ENCODE measurements around the gene LENEP.

LENEP gene

DNA sequence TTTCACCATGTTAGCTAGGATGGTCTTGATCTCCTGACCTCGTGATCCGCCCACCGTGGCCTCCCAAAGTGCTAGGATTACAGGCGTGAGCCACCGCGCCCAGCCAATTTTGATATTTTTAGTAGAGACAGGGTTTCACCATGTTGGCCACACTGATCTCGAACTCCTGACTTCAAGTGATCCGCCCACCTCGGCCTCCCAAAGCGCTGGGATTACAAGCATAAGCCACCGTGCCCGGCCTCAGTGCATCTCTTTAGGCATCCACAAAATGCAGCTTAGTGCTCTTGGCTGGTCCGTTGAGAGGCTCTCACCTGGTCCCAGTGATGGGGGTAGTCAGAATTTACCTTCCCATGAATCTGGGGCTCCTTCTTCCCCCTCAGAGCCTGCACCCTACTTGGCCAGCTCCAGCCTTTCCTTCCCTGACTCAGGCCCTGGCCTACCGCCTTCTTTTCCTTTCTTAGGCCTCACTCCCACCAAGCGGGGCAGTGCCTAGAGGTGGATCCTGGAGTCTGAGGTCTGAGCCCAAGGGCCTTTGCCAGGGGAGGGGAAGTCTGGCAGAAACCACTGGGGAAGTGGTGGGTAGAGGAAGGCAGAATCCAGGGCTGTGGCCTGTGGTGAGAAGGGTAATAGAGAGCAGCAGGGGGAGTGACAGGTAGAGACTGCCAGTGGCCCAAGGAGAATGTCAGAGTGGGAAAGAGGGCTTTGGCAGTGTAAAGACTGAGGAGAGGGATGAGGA lies 3.7 kb downstream of the LENEP start:
- no peak for DNase-seq

DNA sequence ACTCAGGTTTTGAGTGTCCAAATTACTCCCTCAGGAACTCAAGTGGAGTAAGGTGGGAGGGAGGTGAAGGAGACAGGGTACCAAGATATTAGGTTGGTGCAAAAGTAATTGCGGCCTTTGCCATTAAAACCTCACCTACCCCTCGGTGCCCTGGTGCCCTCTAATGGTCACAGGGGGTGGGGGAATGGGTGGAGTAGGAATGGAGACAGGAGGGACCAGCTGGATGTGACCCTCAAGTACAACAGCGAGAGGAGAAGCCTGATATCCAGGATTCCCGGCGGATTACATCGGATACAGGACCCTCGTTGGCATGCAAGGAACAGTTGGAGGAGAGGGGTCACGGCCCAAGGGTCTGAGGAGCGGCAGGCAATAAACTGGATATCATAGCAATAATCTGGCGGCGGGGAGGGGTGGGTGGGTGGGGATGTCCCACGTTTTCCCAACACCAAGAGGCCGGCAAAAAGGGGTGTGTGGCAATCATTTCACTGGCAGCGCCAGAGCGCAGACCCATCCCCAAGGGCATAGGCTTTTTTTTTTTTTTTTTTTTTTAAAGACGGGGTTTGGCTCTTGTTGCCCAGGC lies 4.9 kb downstream of the LENEP start:
- no peak for DNase-seq

DNA sequence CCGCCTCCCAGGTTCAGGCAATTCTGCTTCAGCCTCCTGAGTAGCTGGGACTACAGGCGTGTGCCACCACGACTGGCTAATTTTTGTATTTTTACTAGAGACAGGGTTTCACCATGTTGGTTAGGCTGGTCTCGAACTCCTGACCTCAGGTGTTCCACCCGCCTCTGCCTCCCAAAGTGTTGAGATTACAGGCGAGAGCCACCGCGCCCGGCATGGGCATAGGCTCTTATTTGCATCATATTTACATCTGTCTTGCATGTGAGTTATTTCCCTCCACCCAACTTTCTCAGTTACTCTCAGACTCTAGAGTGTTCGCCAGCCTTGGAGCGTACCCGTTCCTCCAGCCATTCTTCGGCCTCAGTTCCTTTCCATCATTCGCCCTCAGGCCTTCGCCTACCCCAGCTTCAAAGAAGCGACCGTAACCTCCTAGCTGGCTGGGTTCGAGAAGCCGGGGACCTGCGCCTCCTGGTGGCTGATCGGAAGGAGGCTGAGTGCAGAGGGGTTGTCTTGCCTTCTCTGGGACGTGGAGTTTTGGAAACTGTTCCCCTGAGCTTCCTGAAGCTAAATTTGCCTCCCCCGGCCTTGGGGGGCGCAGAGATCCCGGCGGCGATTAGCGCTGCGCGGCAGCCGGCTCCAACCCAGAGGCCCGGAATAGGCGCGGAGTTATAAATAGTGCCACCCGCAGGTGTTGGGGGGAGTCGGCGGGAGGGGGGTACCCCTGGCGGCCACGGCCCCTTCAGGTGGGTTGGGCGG lies 5.6 kb downstream of the LENEP start:
- peak in 33 of 56 donors; percentile 17 to 66 (median 44) for DNase-seq

DNA sequence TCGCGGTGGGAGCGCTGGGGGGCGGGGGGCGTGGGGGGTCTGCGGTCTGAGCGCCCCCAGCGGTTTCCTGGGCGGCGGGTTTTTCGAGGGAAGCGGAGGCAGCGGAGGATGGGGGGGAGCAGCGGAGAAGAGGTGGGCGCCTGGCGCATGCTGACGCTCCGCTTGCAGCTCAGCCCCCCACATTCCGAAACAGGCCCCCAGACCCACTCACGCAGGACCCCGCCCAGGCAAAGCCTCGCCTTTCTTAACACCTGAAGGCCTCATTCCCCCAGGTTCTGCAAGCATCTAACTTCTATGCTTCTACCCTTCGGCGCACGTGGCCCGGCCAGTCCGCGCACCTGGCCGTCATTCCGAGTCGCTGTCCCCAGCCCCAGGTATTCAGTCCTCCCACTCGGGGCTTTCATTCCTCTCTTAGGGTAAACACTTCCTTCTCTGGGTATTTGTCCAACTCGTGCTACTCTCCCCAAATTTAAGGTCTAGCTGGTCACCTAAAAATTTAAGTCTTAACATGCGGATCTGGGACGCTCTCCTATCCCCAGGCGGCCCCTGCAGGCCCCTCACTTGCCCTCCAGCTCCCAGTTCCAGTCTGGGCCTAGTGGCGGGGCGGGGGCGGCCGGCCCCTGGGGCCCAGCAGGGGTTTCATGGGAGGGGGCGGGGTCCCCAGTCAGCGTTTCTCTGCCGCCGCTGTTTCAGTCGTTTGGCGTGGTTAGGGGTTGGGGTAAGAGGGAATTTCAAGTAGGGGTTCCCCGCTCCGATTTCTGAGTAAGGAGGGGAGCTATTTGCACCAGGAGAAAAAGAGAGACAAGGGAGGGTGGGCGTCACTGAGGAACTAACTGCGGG lies 6.4 kb downstream of the LENEP start:
- peak in 2 of 56 donors; percentile 56 to 60 for DNase-seq

DNA sequence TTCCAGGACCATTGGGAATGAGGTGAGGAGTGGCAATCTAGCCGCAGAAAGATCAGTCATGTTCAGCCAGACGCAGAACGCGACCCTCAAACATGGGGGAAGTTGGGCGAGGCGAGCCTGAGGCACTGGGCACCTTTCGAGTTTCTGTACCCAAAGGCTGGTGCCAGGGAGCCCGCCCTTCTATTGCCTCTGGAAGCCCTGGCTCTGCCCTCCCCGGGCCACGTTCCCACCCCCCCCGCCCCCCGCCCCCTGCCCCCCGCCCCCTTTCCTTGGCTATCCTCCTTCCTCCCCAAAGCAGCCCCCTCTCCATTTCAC lies 7.0 kb downstream of the LENEP start:
- peak in 9 of 56 donors; percentile 56 to 72 (median 62) for DNase-seq

DNA sequence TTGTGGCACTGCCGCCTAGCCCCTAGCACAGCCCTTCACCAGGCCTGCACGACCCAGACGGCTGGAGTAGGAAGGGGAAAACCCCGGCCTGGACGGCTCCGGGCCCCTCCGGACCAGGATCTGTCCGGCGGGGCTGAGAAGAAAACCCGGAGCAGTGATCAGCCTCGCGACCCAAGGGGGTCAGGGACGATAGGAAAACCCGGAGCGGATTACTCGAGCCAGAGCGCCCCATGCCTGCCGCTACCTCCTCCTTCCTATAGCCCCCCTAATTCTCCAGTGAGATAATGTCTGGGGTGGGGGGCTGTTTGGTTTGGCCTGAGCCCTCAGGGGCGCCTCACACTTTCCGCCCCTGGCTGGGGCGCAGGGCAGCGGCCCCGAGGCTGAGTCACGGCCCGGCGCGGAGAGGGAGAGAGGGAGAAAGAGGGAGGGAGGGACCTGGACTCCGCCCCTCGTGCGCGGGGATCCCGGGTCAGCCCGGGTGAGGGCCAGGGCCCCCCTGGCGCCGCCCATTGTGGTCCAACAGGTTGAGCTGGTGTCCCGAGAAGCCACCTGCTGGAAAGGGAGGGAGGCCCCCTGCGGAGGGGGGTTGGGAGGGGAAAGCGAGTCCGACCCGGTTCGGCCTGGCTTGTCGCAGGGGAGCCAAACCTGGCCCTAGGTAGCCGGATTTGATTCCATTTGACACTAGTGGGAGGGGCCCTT lies 7.5 kb downstream of the LENEP start:
- DNase-seq: peak in 53 of 56 donors; percentile 22 to 93 (median 80)

DNA sequence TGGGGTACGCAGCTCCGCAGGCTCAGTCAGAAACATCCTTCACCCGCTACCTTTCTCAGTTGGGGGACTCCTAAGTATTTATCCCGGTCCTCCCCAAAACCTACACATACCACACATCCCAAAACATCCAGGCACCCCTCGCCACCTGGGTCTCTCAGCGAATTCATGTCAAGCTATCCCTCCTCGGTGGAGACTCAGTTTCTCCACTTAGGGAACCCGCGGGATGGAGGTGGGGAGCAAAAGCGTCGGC lies 8.0 kb downstream of the LENEP start:
- no peak for DNase-seq

DNA sequence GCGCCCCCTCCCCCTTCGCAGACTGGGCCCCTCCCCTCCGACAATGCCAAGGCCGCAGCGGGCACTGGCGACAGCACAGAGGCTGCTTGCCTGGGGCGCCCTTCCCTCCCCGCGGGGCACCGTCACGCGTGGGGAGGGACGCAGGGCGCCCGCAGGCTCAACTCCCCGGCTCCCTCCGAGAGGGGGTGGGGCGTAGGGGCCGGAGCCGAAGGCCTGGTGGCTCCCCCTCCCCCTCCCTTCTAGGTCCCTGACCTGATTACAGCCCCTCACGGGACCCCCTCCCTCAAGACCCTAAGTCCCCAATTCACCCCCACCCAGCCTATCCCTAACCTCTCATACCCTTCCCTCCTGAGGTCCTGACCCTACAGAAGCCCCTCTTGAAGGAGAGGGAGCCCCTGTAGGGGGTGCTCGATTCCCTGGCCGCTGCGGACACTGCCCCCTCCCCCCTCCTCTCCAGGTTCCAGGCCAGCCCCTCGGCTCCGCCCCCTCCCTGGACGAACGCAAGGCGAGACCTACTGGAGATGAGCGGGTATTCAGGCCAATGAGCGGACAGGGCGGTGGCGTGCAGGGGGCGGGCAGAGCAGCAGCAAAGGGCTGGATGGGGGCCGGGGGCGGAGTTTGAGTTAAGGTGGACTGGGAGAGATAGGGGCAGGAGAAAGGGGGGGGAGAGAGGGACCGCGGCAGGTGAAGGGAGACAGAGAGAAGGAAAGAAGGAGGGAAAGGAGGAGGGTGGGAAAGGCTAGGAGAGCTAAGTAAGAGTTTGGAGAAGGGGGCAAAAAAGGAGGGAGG lies 8.5 kb downstream of the LENEP start:
- peak; percentile 82 to 100 (median 99) for DNase-seq

DNA sequence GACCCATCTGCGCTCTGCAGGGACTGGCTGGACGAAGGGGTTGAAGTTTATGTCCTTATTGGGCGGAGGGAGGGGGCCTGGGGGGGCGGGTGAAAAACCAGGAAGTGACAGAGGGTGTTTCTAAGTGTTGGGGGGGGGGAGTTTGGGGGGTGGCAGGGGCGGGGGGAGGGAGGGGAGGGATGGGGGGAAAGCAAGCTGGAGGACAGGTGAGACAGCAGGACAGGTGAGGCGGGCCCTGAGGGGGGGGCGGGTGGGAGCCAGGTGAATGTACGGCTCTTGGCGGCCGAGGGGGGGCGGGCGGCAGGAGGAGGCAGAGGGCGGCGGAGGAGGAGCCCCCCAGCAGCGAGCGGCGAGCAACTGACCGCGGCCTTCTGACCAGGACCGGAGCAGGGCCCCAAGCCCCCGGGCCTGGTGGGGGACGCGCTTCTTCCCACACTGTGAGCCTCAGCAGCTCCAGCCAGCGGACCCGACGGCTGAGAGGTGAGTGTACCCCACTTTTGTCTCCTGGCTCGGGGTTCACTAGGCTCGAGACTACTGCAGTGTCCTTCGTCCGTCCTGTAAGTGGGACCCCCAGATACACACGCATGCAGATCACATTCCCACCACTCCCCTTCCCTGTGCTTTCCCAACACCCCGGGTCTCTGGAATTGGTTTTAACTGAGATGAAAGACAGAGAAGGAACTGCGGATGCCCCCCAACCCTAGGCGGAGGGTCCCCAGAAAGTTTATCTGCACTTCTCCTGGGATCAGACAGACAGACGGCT lies 9.3 kb downstream of the LENEP start, which contains the start of gene ZBTB7B:
ZBTB7B (plus strand) TSS at position 339 of the 763 bp plus-strand sequence. CDS start 11,859 bp downstream, outside the sequence.
- DNase-seq: peak in 27 of 56 donors; percentile 37 to 84 (median 66)

DNA sequence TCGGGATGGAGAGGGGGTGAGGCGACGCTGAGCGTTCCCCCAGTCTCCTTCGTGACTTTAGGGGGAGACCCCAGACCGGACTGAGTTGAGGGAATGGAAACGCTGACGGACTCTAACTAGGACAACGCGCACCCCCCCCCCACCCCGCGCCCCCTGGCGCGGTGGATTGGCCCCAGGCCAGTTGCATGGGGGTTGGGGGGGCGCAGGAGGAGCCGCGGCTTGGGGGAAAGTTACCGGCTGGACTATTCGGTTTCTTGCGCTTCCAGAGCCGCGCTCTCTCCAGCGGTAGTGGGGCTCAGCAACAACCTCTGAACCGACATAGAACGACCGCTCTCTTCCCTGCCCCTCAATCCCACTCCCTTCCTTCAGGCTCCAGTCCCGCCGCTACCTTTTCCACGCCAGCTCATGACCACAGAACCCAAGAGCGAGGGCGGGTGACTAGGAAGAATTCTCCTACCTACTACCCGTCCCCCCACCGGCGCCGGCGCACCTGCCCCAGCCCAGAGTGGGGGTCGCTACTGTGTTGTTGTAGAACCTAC lies 9.9 kb downstream of the LENEP start:
- peak in 20 of 56 donors; percentile 23 to 67 (median 50) for DNase-seq

DNA sequence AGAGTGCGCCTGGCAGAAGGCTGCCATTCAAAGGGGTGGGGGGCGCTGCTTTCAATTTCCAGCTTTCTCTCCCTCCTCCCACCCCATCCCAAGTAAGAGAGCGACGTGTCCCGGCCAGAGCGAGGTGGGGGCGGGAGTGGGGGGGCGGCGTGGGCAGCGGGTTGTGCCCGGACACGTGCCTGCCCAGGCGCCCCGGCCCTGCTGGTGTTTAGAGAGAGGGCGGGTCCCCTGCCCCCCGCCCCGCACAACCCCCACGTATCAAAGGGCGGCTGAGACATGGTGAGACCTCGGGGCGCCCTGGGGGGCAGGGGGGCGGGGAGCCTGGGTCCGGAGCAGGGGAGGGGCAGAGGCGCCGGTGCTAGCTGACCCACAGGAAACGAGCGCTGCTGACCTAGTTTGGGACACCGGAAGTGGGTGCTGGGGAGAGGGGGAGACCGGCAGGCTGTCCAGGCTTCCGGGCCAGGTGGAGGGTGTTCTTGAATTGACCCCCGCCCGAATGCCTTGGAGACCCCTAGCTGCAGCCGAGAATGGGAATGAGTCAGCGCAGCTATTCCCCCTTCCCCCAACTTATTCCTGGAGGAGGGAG lies 10.5 kb downstream of the LENEP start:
- peak in 37 of 56 donors; percentile 19 to 81 (median 60) for DNase-seq

DNA sequence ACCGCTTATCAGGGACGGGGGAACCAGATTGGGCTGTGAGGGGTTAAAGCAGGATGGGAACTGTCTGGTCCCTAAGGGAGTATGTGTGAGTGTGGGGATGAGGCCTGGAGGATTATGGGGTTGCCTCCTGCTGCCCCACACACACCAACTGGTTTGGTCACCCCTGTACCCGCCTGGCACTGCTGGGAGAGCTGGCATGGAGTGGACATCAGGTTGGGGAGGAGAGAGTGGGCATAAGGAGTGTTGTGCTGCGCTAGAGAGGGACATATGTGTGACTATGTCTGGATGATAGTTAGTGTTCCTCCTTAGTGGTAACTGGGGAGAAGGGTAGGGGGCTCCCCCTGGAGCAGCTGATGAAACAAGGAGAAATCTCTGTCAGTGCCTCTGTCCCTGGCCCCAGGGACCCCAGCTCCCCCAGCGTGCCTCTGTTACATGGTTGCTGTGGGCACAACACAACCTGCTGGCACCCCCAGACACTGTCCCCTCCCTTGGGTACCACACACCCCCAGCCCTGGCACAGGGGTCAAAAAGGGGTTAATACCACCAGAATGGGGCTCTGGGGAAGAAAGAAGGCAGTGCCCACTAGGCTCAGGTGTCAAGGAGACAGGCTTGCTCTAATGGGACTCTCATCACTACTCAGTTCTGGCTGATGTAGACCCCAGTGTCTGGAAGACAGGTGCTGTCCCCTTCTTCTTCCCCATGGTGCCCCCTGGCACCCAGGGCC lies 11.1 kb downstream of the LENEP start:
- peak in 13 of 56 donors; percentile 33 to 70 (median 45) for DNase-seq

DNA sequence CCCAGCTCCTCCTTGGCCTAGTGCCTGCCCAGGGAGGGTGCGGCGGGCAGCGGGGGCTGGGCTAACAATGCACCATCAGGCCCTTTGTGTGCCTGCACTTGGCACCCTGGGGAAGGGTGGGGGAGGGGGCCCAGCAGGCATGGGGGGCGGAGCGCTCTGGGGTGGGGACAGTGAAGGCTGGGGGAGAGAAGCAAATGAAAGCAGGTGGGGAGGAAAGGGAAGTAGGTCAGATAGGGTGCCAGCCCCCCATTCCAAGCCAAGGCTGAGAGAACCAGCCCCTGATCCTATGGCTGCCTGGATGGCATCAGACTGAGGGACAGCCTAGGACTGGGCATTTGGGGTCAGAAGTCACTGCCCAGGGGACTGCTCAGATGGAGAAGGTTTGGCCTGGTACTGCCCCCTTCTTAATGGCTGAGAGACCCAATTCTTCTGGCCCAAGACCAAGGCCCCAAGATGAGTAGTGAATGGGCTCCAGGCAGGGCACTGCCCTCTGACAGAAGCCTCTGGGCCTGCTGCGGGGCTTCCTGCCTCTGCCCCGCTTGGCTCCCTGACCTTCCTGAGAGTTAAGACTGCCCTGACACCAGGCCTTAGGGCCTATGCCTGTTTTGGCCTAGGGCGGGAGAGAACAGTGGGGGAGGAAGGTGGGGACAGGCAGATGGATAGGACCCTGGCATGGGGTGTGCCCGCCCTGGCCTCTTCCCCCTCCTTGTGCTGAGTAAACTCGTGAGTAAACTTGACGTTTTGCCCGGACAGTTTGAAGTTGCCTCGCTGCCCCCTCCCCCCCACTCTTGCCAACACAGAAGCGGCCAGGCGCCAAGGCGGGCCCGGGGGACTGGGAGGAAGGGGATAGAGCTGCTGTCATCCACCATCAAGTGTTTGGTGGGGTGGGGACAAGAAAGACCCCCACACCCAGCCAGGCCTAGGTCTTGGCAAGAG lies 12.0 kb downstream of the LENEP start:
- peak in 51 of 56 donors; percentile 29 to 85 (median 66) for DNase-seq

DNA sequence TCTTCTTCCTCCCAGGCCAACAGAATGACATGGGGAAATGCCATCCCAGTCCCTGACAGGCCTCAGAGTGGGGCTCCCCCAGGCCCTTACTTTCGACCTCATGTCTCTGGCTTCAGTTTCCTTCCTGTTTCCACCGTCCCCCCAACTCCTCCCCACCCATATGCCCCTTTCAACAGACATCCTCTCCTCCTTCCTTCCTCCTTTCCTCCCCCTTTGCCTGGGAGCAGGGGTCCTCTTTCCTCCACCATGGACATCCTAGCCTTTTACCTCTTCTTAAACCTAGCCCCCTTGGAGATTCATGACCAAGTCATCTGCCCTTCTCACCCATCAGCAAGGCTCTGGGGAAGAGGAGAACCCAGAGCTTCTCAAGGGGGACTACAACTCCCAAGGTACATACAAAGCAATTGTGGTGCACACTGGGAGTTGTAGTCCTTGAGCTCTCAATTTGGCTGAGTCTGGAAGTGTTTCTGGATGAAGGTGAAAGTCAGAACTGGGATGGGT lies 13.3 kb downstream of the LENEP start:
- peak in 16 of 56 donors; percentile 9 to 56 (median 30) for DNase-seq

DNA sequence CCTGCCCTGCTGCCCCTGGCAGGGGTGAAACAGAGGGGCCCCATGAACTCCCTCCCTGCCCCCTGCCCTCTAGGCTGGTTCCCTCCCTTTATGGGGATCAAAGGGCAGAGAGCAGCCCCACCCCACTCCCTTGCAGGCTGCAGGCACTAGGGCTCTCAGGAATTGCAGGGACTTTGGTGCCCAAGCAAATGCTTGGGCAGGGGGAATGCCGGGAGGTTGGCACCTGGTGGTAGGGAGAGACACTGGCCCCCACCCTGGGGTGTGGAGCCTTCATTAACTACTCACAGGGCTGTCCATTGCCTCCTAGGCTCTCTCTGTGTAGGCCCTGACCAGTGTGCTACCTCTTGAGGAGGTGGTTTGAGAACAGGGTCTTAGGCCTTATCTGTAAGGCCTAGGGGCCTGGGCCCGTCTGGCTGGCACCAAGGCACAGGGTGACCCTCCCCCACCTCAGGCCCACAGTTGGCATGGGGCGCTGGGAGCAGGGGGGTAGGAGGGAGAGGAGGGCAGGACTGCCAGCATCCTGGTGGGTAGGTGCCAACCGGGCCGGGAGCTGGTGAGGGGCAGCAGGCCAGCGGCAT lies 14.0 kb downstream of the LENEP start:
- peak in 40 of 56 donors; percentile 12 to 79 (median 48) for DNase-seq
